GM23338 (cell line): Measurements from ENCODE around the gene ACTN2. TPM values are rescaled to one million over a fixed set of nuclear protein-coding genes. Genes with fewer than 3 reads are reported as not detected.

Source experiments
- ATAC-seq: fragments of 200-7000 bp; cut with Tn5 transposase; 3 replicates; pipeline ENCODE4 v1.9.1; 2020
- DNase-seq: peaks from one replicate; pipeline ENCODE4 v3.0.0-alpha.2; 2015; ENCODE audit warnings: low spot score
- H2AFZ ChIP-seq: fragments of 200-600 bp; sonication (generic); 2 replicates; pipeline ENCODE4 v1.8.0; 2016; ENCODE audit warnings: antibody characterized with exemption, mild to moderate bottlenecking, moderate library complexity
- H3F3A ChIP-seq: fragments of 200-600 bp; sonication (generic); replicated peaks from 2 replicates; pipeline ENCODE4 v1.8.0; 2017; ENCODE audit warnings: antibody characterized with exemption, mixed run types, low read depth
- H3K27ac ChIP-seq: fragments of 200-600 bp; sonication (generic); 2 replicates; pipeline ENCODE4 v1.6.1; 2016; ENCODE audit warnings: low read depth
- H3K27me3 ChIP-seq: fragments of 200-600 bp; sonication (generic); 2 replicates; pipeline ENCODE4 v1.8.0; 2016; ENCODE audit warnings: mild to moderate bottlenecking, mixed run types, moderate library complexity; ENCODE audit not compliant: insufficient read depth
- H3K36me3 ChIP-seq: fragments of 200-600 bp; sonication (generic); 2 replicates; pipeline ENCODE4 v1.8.0; 2016; ENCODE audit warnings: mild to moderate bottlenecking; ENCODE audit not compliant: insufficient read depth
- H3K4me1 ChIP-seq: fragments of 200-600 bp; sonication (generic); 2 replicates; pipeline ENCODE4 v1.8.0; 2016; ENCODE audit warnings: mild to moderate bottlenecking, moderate library complexity; ENCODE audit not compliant: insufficient read depth
- H3K4me2 ChIP-seq: fragments of 200-600 bp; sonication (generic); 2 replicates; pipeline ENCODE4 v1.7.1; 2017; ENCODE audit warnings: mixed run types
- H3K4me3 ChIP-seq: fragments of 200-600 bp; sonication (generic); 2 replicates; pipeline ENCODE4 v1.6.1; 2016; ENCODE audit warnings: mixed run types
- H3K79me2 ChIP-seq: fragments of 200-600 bp; sonication (generic); replicated peaks from 2 replicates; pipeline ENCODE4 v1.8.0; 2017; ENCODE audit warnings: mild to moderate bottlenecking; ENCODE audit not compliant: insufficient read depth
- H3K9me2 ChIP-seq: fragments of 200-600 bp; sonication (generic); 2 replicates; pipeline ENCODE4 v1.8.0; 2017; ENCODE audit not compliant: insufficient read depth
- H4K20me1 ChIP-seq: fragments of 200-600 bp; sonication (generic); replicated peaks from 2 replicates; pipeline ENCODE4 v1.8.0; 2017; ENCODE audit warnings: mild to moderate bottlenecking; ENCODE audit not compliant: insufficient read depth
- H3K27ac Mint-ChIP-seq: 2 replicates; pipeline ENCODE4 v1.8.0; 2020; ENCODE audit warnings: inconsistent platforms, mild to moderate bottlenecking, moderate library complexity, mixed read lengths
- H3K27me3 Mint-ChIP-seq: 3 replicates; pipeline ENCODE4 v1.8.0; 2022; ENCODE audit warnings: low read depth, mild to moderate bottlenecking, moderate library complexity, mixed read lengths, inconsistent platforms; ENCODE audit not compliant: insufficient read depth, poor library complexity
- H3K36me3 Mint-ChIP-seq: 3 replicates; pipeline ENCODE4 v1.8.0; 2021; ENCODE audit warnings: low read depth, mild to moderate bottlenecking, inconsistent platforms, moderate library complexity, mixed read lengths
- H3K4me1 Mint-ChIP-seq: 3 replicates; pipeline ENCODE4 v1.8.0; 2020; ENCODE audit warnings: mild to moderate bottlenecking, inconsistent platforms, mixed read lengths
- H3K4me3 Mint-ChIP-seq: 3 replicates; pipeline ENCODE4 v1.8.0; 2021; ENCODE audit warnings: moderate library complexity, mild to moderate bottlenecking, inconsistent platforms, mixed read lengths
- H3K9me3 Mint-ChIP-seq: 3 replicates; pipeline ENCODE4 v1.8.0; 2020; ENCODE audit warnings: moderate library complexity, mild to moderate bottlenecking, inconsistent platforms, mixed read lengths
- CREB1 ChIP-seq: fragments of 250-450 bp; sonication (Bioruptor Pico); IDR thresholded peaks from 2 replicates; pipeline ENCODE4 v1.5.0; 2020; ENCODE audit warnings: low read depth, mild to moderate bottlenecking, moderate library complexity
- ETS1 ChIP-seq: IDR thresholded peaks from 2 replicates; pipeline ENCODE4 v1.6.1; 2016; ENCODE audit warnings: antibody characterized with exemption
- EZH2 ChIP-seq: fragments of 200-600 bp; sonication (generic); IDR thresholded peaks from one replicate; pipeline ENCODE4 v1.8.0; 2017; ENCODE audit warnings: antibody characterized with exemption, mild to moderate bottlenecking, low read depth; ENCODE audit not compliant: unreplicated experiment
- EZH2phosphoT487 ChIP-seq: fragments of 200-600 bp; sonication (generic); IDR thresholded peaks from one replicate; pipeline ENCODE4 v1.8.1; 2018; ENCODE audit warnings: antibody characterized with exemption; ENCODE audit not compliant: unreplicated experiment
- JUNB ChIP-seq: IDR thresholded peaks from one replicate; pipeline ENCODE4 v1.6.1; 2016; ENCODE audit warnings: antibody characterized with exemption; ENCODE audit not compliant: unreplicated experiment
- NANOG ChIP-seq: IDR thresholded peaks from 2 replicates; pipeline ENCODE4 v1.6.1; 2016; ENCODE audit warnings: antibody characterized with exemption, borderline replicate concordance
- POLR2AphosphoS5 ChIP-seq: IDR thresholded peaks from 2 replicates; pipeline ENCODE4 v1.6.1; 2016; ENCODE audit warnings: antibody characterized with exemption, low read depth
- REST ChIP-seq: IDR thresholded peaks from one replicate; pipeline ENCODE4 v1.6.1; 2018; ENCODE audit warnings: antibody characterized with exemption; ENCODE audit not compliant: unreplicated experiment
- STAT1 ChIP-seq: IDR thresholded peaks from one replicate; pipeline ENCODE4 v1.6.1; 2016; ENCODE audit warnings: antibody characterized with exemption; ENCODE audit not compliant: unreplicated experiment
- ZNF114 ChIP-seq: fragments of 250-450 bp; sonication (Bioruptor Pico); IDR thresholded peaks from 2 replicates; pipeline ENCODE4 v1.5.0; 2020; ENCODE audit warnings: mild to moderate bottlenecking, moderate library complexity
- ZNF331 ChIP-seq: fragments of 250-450 bp; sonication (Bioruptor Pico); IDR thresholded peaks from 2 replicates; pipeline ENCODE4 v1.5.0; 2020; ENCODE audit warnings: low read depth, mild to moderate bottlenecking, moderate library complexity
- polyA plus RNA-seq: library from polyadenylated mRNA; unstranded; fragments of >200 nt; fragmentation: Nextera tagmentation; extraction: Ambion mirVana; gene quantifications from 2 replicates; pipeline ENCODE4 v1.2.1, GENCODE V29; 2016
- total RNA-seq: library from RNA; depleted of rRNA; stranded (reverse); fragments of >200 nt; shearing (Covaris generic); gene quantifications from 2 replicates; pipeline ENCODE4 v1.2.3, GENCODE V29; 2014
- TF ChIP-seq, protein P1 (sequence below), 2 experiments: fragments of 200-600 bp in 1 of 2; sonication (generic) in 1 of 2; conservative IDR thresholded peaks; 2 replicates each; pipeline versions ENCODE4 v1.5.1 to v1.6.1; 2016 to 2017; ENCODE audit warnings: antibody characterized with exemption in 2 of 2, low read depth in 2 of 2, mild to moderate bottlenecking in 2 of 2, moderate library complexity in 1 of 2

Gene ACTN2
- total and polyA plus RNA-seq, 2 experiments from 2014 or later = 1.9 to 2.8 TPM

- TF ChIP-seq REST (no peak), POLR2AphosphoS5 (no peak), ETS1 (no peak), EZH2 (no peak), ZNF114 (CRISPR knock-in tag) (no peak), NANOG (no peak), EZH2phosphoT487 (no peak), JUNB (no peak), STAT1 (no peak), CREB1 (CRISPR knock-in tag) (no peak)
- TF ChIP-seq, protein P1, sequence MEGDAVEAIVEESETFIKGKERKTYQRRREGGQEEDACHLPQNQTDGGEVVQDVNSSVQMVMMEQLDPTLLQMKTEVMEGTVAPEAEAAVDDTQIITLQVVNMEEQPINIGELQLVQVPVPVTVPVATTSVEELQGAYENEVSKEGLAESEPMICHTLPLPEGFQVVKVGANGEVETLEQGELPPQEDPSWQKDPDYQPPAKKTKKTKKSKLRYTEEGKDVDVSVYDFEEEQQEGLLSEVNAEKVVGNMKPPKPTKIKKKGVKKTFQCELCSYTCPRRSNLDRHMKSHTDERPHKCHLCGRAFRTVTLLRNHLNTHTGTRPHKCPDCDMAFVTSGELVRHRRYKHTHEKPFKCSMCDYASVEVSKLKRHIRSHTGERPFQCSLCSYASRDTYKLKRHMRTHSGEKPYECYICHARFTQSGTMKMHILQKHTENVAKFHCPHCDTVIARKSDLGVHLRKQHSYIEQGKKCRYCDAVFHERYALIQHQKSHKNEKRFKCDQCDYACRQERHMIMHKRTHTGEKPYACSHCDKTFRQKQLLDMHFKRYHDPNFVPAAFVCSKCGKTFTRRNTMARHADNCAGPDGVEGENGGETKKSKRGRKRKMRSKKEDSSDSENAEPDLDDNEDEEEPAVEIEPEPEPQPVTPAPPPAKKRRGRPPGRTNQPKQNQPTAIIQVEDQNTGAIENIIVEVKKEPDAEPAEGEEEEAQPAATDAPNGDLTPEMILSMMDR (conservative IDR thresholded peaks at IDR 0.05; ENCODE audit: low read depth in 2 of 2) = no peak
These were observed 61.1 kb downstream of the ACTN2 start (continued) for GRCh38 chr1:236747311-236747985.

GRCh38 chr1:236748268-236748870 is 62.1 kb downstream of the ACTN2 start:
- Histone ChIP-seq H4K20me1 (no peaks in the 10 kb centered on the region), H3K27ac (no peak overlapping the region), H3F3A (no peaks in the 10 kb centered on the region), H3K4me2 (no peak overlapping the region), H3K9me2 (no peaks in the 10 kb centered on the region), H2AFZ (no peak overlapping the region), H3K79me2 (no peaks in the 10 kb centered on the region), H3K4me3 (no peak overlapping the region), H3K27me3 (no peaks in the 10 kb centered on the region), H3K36me3 (no peaks in the 10 kb centered on the region; the same call in 1 of the 2 replicates), H3K4me1 (no peaks in the 10 kb centered on the region)
- Mint-ChIP-seq H3K9me3 (no peaks in the 10 kb centered on the region), H3K36me3 (no peaks in the 10 kb centered on the region), H3K27me3 (peaks cover 5% of the 10 kb centered on the region), H3K27ac (no peak overlapping the region), H3K4me1 (no peaks in the 10 kb centered on the region), H3K4me3 (no peak overlapping the region)
- ATAC-seq = peak; percentile 44; the same call in 2 of the 3 replicates
- TF ChIP-seq ZNF331 = no peak
- TF ChIP-seq, protein P1 (conservative IDR thresholded peaks at IDR 0.05; ENCODE audit: low read depth in 2 of 2) = peak; percentile 13 to 23; a peak in 1 of 4 replicates
- DNase-seq = peak; percentile 45
